Stimulated activated CD4-positive, alpha-beta T cell treated with anti-CD3 and anti-CD28 coated beads, TNF-alpha, amount 100 ng/mL, for 24 hours (primary cell): Measurements from ENCODE around the gene ABCA3.
A peak's percentile ranks its signal among the peaks of the same experiment; 100 is the strongest.
"Not testable (repeated sequence)": the region's sequence is repeated elsewhere in the genome, so short reads cannot be mapped to it uniquely, and the experiment has no call there.

Experiments used
- DNase-seq, 3 experiments: peaks; one replicate each; pipeline ENCODE4 v3.0.0-alpha.2; 2020; ENCODE audit warnings: low read depth in 3 of 3

ABCA3 gene

GRCh38 chr16:2280981-2281542 lies 59.5 kb downstream of the ABCA3 start:
- no peak for DNase-seq

- DNase-seq = no peak
Measured at GRCh38 chr16:2280461-2280860, 60.1 kb downstream of the ABCA3 start.

- DNase-seq = no peak
Measured at GRCh38 chr16:2278956-2279800, 61.4 kb downstream of the ABCA3 start.

- no peak for DNase-seq
Measured at GRCh38 chr16:2278272-2278608, 62.3 kb downstream of the ABCA3 start.

- no peak for DNase-seq
Measured at GRCh38 chr16:2277466-2278271, 62.9 kb downstream of the ABCA3 start.

GRCh38 chr16:2276368-2277195 lies 63.9 kb downstream of the ABCA3 start:
- no peak for DNase-seq

GRCh38 chr16:2275476-2276367 lies 64.8 kb downstream of the ABCA3 start:
- DNase-seq = no peak

GRCh38 chr16:2273931-2274330 lies 66.6 kb downstream of the ABCA3 start:
- DNase-seq = no peak

- no peak for DNase-seq
Measured at GRCh38 chr16:2273484-2273883, 67.0 kb downstream of the ABCA3 start.

GRCh38 chr16:2271848-2272461 lies 68.6 kb downstream of the ABCA3 start:
- no peak for DNase-seq

- DNase-seq = no peak
Measured at GRCh38 chr16:2270588-2271470, 69.7 kb downstream of the ABCA3 start.

- no peak for DNase-seq
Measured at GRCh38 chr16:2270070-2270462, 70.5 kb downstream of the ABCA3 start.

GRCh38 chr16:2267913-2268666 lies 72.4 kb downstream of the ABCA3 start, which contains the start of gene RNPS1:
Gene RNPS1, minus strand, starts transcription at chr16:2268126. Its CDS starts 3,483 bp downstream, at chr16:2264643.
- DNase-seq = peak; percentile 92 to 95 (median 94)

- not testable (repeated sequence) for DNase-seq
Measured at GRCh38 chr16:2267505-2267912, 73.0 kb downstream of the ABCA3 start.

- not testable (repeated sequence) for DNase-seq
Measured at GRCh38 chr16:2266887-2267286, 73.6 kb downstream of the ABCA3 start.

GRCh38 chr16:2263026-2263425 lies 77.5 kb downstream of the ABCA3 start:
- not testable (repeated sequence) for DNase-seq

- no peak for DNase-seq
Measured at GRCh38 chr16:2260250-2260649, 80.3 kb downstream of the ABCA3 start.

- not testable (repeated sequence) for DNase-seq
Measured at GRCh38 chr16:2258530-2258929, 82.0 kb downstream of the ABCA3 start.
